Central memory CD4-positive, alpha-beta T cell (primary cell): ENCODE measurements around the gene BTG2.
"Not testable (repeated sequence)": the region's sequence is repeated elsewhere in the genome, so short reads cannot be mapped to it uniquely, and the experiment has no call there.

Experiments used
- DNase-seq: peaks from one replicate; pipeline ENCODE4 v3.0.0; 2022
- total RNA-seq, 3 experiments: gene quantifications; one replicate each; lab custom pipeline; 2026; lab: John Stamatoyannopoulos, UW

Gene BTG2, protein sequence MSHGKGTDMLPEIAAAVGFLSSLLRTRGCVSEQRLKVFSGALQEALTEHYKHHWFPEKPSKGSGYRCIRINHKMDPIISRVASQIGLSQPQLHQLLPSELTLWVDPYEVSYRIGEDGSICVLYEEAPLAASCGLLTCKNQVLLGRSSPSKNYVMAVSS
- total RNA-seq: 184 to 1,020 (median 275) reads per million in 3 experiments

DNA sequence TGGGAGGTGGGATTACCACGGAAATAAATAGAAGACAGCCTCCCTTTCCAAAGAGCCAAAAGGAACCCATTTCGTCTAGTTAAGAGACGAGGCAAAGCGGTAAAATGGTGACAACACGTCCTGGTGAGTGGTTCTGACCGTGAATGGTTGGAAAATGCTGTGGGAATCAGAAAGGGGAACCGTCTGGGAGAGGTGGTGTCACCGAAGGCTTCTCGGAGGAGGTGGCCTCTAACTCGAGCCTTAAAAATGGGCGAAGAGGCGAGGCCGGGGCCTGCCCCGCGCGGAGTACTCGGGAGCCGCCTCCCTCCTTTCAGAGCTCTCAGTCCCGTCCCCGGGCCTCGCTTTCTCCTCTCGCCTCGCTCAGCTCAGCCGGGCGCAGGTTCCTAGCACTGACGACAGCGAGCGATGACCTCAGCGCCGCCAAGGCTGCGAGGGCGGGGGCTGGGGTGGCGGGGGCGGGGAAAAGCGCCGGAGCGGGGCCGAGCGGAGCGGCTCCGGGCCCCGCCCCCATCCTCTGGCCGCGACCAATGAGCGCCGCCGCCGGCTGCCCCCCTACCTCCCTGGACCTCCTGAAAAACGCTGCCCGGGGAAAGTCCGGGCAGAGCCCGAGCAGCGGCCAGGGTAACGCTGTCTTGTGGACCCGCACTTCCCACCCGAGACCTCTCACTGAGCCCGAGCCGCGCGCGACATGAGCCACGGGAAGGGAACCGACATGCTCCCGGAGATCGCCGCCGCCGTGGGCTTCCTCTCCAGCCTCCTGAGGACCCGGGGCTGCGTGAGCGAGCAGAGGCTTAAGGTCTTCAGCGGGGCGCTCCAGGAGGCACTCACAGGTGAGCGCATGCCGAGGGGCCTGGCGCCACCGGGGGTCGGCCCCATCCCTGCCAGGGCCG, at the start of gene BTG2:
Gene BTG2, plus strand, starts transcription at position 601 of the 890 bp plus-strand sequence. Its CDS starts 88 bp downstream, at position 689.
- peak; percentile 90 for DNase-seq

DNA sequence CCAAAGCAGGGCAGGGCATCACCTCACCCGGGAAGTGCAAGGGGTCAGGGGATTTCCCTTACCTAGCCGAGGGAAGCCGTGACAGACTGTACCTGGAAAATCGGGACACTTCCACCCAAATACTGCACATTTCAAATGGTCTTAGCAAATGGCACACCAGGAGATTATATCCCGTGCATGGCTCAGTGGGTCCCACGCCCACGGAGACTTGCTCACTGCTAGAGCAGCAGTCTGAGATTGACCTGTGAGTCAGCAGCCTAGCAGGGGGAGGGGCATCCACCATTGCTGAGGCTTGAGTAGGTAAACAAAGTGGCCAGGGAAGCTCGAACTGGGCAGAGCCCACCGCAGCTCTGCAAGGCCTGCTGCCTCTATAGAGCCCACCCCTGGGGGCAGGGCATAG, 48.7 kb upstream of the BTG2 start:
- DNase-seq: not testable (repeated sequence)

DNA sequence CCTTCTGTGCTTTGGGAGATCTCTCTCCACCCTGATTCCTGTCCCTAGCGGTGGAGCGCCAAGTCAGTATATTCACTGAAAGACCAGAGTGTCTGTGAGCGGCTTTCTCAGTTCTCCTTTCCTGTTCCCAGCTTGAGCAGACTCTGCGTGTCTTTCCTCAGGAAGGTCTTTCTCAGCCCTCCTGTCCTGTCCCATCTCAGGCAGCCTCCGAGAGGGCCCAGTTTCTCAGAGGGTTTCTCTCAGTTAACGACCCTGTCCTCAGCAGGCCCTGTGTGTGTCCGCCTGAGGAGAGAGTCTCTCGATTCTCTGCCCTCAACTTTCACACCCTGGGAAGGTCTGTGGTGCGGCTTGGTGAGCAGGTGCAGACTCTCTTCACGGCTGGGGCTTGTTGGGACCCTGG, 41.8 kb upstream of the BTG2 start:
- DNase-seq: no peak

- no peak for DNase-seq
Measured at GRCh38 chr1:203264052-203264501, 41.2 kb upstream of the BTG2 start.

- DNase-seq: no peak
Measured at GRCh38 chr1:203265541-203265940, 39.8 kb upstream of the BTG2 start.

GRCh38 chr1:203266140-203266539, 39.2 kb upstream of the BTG2 start:
- not testable (repeated sequence) for DNase-seq

- DNase-seq: peak; percentile 82
Measured at GRCh38 chr1:203267347-203267846, 37.9 kb upstream of the BTG2 start.

DNA sequence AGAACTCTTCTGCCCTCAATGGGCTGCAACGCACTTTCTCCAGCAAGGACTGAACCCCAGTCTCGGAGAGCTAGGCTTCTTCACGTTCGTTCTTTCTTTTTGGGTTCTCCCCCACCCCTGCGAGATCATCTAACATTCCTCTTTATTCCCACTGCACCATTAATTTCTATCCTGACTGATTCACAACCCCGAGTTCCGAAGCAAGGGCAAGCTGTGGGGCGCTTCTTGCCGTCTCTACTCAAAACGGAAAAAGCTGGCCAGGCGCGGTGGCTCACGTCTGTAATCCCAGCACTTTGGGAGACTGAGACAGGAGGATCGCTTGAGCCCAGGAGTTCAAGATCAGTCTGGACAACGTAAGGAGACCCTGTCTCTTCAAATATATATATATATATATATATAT, 37.4 kb upstream of the BTG2 start:
- DNase-seq: no peak

DNA sequence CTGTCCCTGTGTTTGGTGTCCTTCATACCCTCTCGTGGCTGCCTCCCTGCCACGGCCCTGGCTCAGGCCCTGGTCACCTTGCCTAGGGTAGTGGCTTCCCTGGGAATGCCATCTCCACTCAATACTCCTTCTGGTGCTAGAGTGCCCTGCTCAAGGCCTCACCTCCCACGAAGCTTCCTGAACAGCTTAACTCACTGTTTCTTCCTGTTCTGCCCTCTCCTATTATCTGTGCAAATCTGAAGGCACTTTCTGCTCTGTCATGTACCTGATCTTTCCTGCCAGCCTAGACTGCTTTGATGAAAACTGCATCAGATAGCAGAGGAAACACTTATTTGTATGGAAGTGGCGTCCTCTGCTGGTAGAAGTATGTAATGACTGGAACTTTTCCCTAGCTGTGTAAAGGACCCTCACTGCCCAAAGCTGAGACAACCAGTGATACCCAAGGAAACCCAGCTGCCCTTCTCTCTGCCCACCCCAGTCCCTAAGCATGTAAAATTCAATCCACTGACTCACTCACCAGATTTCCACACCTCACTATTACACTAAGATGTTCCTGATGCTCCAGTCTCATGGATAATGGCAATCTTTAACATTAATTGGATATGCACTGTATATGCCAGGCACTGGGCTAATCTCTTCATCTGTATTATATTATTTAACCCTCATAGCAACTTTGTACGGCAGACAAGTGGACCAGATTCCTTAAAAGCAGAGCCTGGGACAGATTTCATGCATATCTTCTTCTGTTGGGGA, 36.2 kb upstream of the BTG2 start:
- peak; percentile 78 for DNase-seq

GRCh38 chr1:203269654-203270020, 35.7 kb upstream of the BTG2 start:
- DNase-seq: no peak

GRCh38 chr1:203270448-203270847, 34.9 kb upstream of the BTG2 start:
- DNase-seq: no peak

- DNase-seq: peak; percentile 76
Measured at GRCh38 chr1:203271018-203271743, 34.1 kb upstream of the BTG2 start.

DNA sequence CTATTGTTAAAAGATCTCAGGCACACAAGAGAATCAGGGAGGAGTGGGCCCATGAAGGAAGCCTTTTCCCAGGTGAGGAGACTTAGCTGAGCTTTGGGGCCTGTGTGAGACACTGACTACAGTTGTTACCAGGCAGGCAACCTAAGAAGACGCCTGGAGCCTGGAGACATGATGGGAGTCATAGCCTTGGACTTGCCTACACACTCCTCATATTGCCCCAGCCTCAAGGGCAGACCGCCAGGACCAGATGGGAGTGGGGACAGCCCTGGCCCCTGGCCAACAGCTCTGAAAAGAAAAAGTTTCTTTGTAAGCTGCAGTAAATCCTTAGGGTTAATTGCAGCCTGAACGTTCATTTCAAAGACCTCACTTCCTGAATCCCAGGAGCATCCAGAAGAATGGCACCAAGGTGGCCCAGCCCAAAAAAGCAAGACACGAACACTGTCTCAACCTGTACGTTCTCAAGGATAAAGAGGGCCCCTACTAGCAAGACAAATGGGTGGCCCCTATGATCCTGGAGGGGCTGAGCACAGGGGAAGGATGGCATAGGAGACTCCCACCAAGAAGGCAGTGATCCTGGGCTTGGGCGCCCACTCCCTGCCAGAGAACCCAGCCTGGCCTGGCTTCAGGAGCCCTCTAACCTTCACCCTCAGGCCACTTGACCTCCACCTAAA, 33.2 kb upstream of the BTG2 start:
- DNase-seq: no peak

DNA sequence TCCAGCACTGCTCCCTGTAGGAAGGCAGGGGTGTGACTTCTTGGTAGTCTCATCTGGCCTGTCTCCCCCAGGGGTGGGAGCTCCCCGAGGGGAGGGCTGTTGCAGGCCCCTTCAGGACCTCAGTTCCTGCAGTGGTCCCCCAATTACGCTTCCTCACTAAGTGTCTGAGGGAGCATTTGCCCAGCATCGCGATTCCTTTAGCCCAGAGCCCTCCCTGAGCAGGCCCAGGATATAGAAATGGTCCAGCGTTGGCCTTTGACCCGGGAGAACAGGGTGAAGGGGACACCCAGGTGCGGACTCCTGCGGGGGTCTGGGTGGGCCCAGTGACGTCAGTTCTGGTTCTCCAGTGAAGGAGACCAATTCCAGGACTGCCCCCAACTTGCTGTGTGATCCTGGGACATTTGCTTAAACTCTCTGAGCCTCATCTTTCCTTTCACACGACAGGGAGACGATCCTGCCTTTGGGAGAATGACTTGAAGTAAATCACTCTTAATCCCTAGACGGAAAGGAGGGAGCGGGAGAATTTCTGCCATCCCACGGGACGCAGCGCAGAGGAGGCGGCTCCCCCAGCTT, 32.6 kb upstream of the BTG2 start:
- DNase-seq: no peak

DNA sequence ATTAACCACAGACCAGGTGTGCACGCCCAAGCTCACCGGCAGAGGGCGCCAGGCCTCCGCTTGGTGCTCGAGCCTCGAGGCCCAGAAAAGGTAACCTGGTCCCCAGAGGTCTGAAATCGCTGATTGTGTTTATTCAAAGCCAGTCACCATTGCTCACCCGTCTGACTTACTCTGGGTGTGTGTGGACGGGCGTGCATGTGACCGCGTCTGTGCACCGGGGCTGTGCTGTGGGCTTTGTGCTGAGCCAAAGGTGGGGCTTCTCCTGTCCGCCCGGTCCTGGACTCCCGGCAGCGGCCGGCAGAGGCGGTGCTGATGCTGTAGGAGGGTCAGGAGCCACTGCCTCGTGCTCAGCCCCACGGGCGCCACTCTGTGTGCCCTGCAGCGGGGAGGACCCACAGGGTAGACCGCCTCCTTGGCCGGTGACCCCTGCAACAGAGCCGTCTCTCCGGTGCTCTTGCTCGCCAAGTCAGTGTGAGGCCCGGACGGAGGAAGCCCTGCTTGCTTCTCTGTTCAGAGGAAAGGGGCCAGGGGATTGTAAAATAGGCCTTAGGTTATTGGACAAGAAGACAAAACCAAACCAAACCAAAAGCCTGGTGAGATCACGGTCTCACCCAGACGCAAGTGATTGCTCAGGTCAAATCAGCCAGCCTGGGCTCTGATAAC, 32.0 kb upstream of the BTG2 start:
- DNase-seq: peak; percentile 88

GRCh38 chr1:203273869-203274602, 31.3 kb upstream of the BTG2 start:
- no peak for DNase-seq

GRCh38 chr1:203274603-203275381, 30.5 kb upstream of the BTG2 start:
- no peak for DNase-seq

DNA sequence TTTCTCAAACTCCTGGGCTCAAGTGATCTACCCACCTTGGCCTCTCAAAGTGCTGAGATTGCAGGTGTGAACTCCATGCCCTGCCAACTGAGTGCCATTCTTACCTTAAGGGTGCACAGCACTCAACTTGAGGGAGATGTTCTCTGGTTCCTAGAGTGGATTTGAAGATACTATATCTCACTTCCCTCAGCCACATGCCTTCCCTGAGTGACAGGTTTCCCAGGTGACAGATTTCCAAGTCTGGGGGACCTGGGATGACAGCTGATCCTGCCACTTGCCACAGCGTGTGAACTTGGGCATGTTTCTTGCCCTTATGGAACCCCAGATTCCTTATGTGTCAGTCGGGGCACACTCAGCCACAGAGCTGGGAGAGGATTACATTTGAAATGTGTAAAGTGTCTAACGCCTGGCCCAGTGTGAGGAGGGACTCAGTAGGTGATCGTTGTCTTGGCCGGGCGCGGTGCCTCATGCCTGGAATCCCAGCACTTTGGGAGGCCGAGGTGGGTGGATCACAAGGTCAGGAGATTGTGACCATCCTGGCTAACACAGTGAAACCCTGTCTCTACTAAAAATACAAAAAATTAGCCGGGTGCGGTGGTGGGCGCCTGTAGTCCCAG, 29.6 kb upstream of the BTG2 start:
- DNase-seq: no peak

GRCh38 chr1:203276408-203276807, 28.9 kb upstream of the BTG2 start:
- no peak for DNase-seq
